ENCODE data around the gene RASIP1. TPM values are rescaled to one million over a fixed set of nuclear protein-coding genes. Genes with fewer than 3 reads are reported as not detected.
A peak's percentile ranks its signal among the peaks of the same experiment; 100 is the strongest.

RASIP1 gene
- total RNA-seq, 1 experiment from 2014 or later = 0.51 TPM

- TF ChIP-seq EZH2 (IDR thresholded peaks at IDR 0.05; ENCODE audit: low read length, unreplicated experiment) (no peak), CTCF (conservative IDR thresholded peaks at IDR 0.05; ENCODE audit: low read depth, low read length) (no peak), EZH2phosphoT487 (IDR thresholded peaks at IDR 0.05; ENCODE audit: borderline replicate concordance, low read length) (no peak)
- BruUV-seq (replicated peaks) = no TSS peak
- no peak overlapping the region for H2AFZ ChIP-seq (ENCODE audit: low read length)
- H3K79me2 ChIP-seq (ENCODE audit: low read length) = no peaks in the 10 kb centered on the region
- DNase-seq = no peak
- H3K4me2 ChIP-seq (ENCODE audit: low read length) = no peak overlapping the region
- ChIA-PET CTCF (no interaction called here), POLR2A (ENCODE audit: unreplicated experiment) (no interaction called here)
- no peak overlapping the region for H3K4me3 ChIP-seq (ENCODE audit: low read length)
- H4K20me1 ChIP-seq (ENCODE audit: low read length) = no peaks in the 10 kb centered on the region
- no peaks in the 10 kb centered on the region for H3K27me3 ChIP-seq (ENCODE audit: low read length)
- H3K36me3 ChIP-seq (ENCODE audit: low read depth, low read length) = no peaks in the 10 kb centered on the region
- intact Hi-C loops (cut with micrococcal nuclease) = no loop called here
- H3K27ac ChIP-seq (ENCODE audit: low read length) = no peak overlapping the region
- no peak overlapping the region for H3K9ac ChIP-seq (ENCODE audit: low read length)
- H3F3A ChIP-seq (ENCODE audit: low read length, unreplicated experiment) = no peaks in the 10 kb centered on the region
- no peaks in the 10 kb centered on the region; the same call in 1 of the 2 replicates for H3K4me1 ChIP-seq (ENCODE audit: insufficient read depth, low read length)
- ATAC-seq = no peak
- H3K9me3 ChIP-seq (ENCODE audit: low read length) = no peaks in the 10 kb centered on the region
- no peaks in the 10 kb centered on the region for H3K9me2 ChIP-seq (replicated peaks; ENCODE audit: low read length)
Observed at GRCh38 chr19:48741129-48741999, 954 bp upstream of the RASIP1 start.

DNA sequence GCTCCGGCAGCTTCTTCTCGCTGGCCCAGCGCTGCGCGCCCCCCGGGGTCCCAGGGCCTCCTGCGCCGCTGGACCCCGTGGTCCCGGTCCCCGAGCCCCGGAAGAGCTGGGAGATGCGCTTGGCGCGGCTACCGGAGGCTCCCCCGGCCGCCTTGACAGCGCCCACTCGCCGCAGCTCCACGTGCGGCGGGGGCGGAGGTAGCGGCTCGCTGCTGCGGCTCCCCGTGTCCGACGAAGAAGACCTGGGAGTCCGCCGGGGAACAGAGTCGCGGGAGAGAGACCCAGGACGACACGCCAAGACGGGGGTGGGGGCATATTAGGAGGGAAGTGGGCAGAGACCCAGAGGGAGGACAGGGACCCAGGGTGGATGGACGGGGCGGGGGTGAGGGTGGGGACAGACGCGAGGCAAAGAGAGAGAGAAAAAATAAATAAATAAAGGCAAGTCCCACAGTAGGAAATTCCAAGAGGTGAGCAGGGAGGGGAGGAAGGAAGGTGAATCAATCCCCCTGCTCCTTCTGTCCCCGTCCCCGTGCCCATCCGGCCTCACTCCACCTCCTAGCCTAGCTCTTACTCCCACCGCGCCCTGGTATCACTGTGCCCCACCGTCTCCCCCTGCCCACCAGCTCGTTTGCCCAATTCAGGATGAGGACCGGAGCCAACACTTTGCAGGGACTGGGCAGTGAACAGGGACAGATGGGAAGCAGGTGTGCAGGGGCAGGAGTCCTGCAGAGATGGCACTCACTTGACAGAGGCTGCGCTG, 826 bp downstream of the RASIP1 start:
- no peaks in the 10 kb centered on the region for H3K9me3 ChIP-seq (ENCODE audit: low read length)
- intact Hi-C loops (cut with micrococcal nuclease) = no loop called here
- H3F3A ChIP-seq (ENCODE audit: low read length, unreplicated experiment) = no peaks in the 10 kb centered on the region
- DNase-seq (no peak), ATAC-seq (no peak)
- H3K9me2 ChIP-seq (replicated peaks; ENCODE audit: low read length) = no peaks in the 10 kb centered on the region
- no peaks in the 10 kb centered on the region for H4K20me1 ChIP-seq (ENCODE audit: low read length)
- no peak overlapping the region for H3K4me3 ChIP-seq (ENCODE audit: low read length)
- H3K27ac ChIP-seq (ENCODE audit: low read length) = no peak overlapping the region
- CTCF ChIA-PET = interaction anchor here (1.3 kb wide), 1 partner anchor 94 kb away, joined by 5 read pairs; the partner anchor contains the start of gene CA11
- no peaks in the 10 kb centered on the region; the same call in 1 of the 2 replicates for H3K4me1 ChIP-seq (ENCODE audit: insufficient read depth, low read length)
- TF ChIP-seq EZH2phosphoT487 (IDR thresholded peaks at IDR 0.05; ENCODE audit: borderline replicate concordance, low read length) (no peak), EZH2 (IDR thresholded peaks at IDR 0.05; ENCODE audit: low read length, unreplicated experiment) (no peak), CTCF (conservative IDR thresholded peaks at IDR 0.05; ENCODE audit: low read depth, low read length) (no peak)
- H3K4me2 ChIP-seq (ENCODE audit: low read length) = peak overlapping the region; percentile 57; the same call in 1 of the 2 replicates
- no TSS peak for BruUV-seq (replicated peaks)
- H3K36me3 ChIP-seq (ENCODE audit: low read depth, low read length) = no peaks in the 10 kb centered on the region
- peak overlapping the region; percentile 42; the same call in 1 of the 2 replicates for H2AFZ ChIP-seq (ENCODE audit: low read length)
- H3K9ac ChIP-seq (ENCODE audit: low read length) = no peak overlapping the region
- POLR2A ChIA-PET (ENCODE audit: unreplicated experiment) = interaction anchor here (0.6 kb wide), 1 partner anchor 394 kb away, joined by 5 read pairs; no protein-coding TSS in a partner anchor
- H3K27me3 ChIP-seq (ENCODE audit: low read length) = no peaks in the 10 kb centered on the region
- H3K79me2 ChIP-seq (ENCODE audit: low read length) = no peaks in the 10 kb centered on the region

All from PC-3 (cell line).